ENCODE results near the gene CDK10.

Gene CDK10

GRCh38 chr16:89710709-89711564, 24.4 kb downstream of the CDK10 start:
- in situ Hi-C loops (cut with HindIII; ENCODE audit: low sequenced_read_pairs) = loop anchor here (10.0 kb wide), 1 partner anchor 334 kb away; no protein-coding TSS in a partner anchor

- in situ Hi-C loops (cut with HindIII; ENCODE audit: low sequenced_read_pairs) = loop anchor here (10.0 kb wide), 1 partner anchor 333 kb away; no protein-coding TSS in a partner anchor
Observed at GRCh38 chr16:89711601-89712273, 25.2 kb downstream of the CDK10 start.

GRCh38 chr16:89712274-89712781, 25.8 kb downstream of the CDK10 start:
- in situ Hi-C loops (cut with HindIII; ENCODE audit: low sequenced_read_pairs) = loop anchor here (10.0 kb wide), 1 partner anchor 332 kb away; no protein-coding TSS in a partner anchor

GRCh38 chr16:89716493-89716892, 30.0 kb downstream of the CDK10 start:
- in situ Hi-C loops (cut with HindIII; ENCODE audit: low sequenced_read_pairs) = loop anchor here (10.0 kb wide), 1 partner anchor 328 kb away; no protein-coding TSS in a partner anchor

GRCh38 chr16:89716916-89717687, 30.6 kb downstream of the CDK10 start:
- in situ Hi-C loops (cut with HindIII; ENCODE audit: low sequenced_read_pairs) = loop anchor here (10.0 kb wide), 1 partner anchor 328 kb away; no protein-coding TSS in a partner anchor

GRCh38 chr16:89717688-89718505, 31.4 kb downstream of the CDK10 start:
- in situ Hi-C loops (cut with HindIII; ENCODE audit: low sequenced_read_pairs) = loop anchor here (10.0 kb wide), 1 partner anchor 327 kb away; no protein-coding TSS in a partner anchor

- in situ Hi-C loops (cut with HindIII; ENCODE audit: low sequenced_read_pairs) = no loop called here
Observed at GRCh38 chr16:89720551-89720812, 34.0 kb downstream of the CDK10 start.

GRCh38 chr16:89720813-89721545, 34.5 kb downstream of the CDK10 start, which contains the start of the genes VPS9D1 and ZNF276:
TSS of gene VPS9D1 (minus strand) at chr16:89720898. CDS start at chr16:89720861, 37 bp downstream.
TSS of gene ZNF276 (plus strand) at chr16:89721537. CDS start at chr16:89721641, 104 bp downstream.
- in situ Hi-C loops (cut with HindIII; ENCODE audit: low sequenced_read_pairs) = no loop called here

GRCh38 chr16:89721546-89722391, 35.3 kb downstream of the CDK10 start:
- in situ Hi-C loops (cut with HindIII; ENCODE audit: low sequenced_read_pairs) = no loop called here

- in situ Hi-C loops (cut with HindIII; ENCODE audit: low sequenced_read_pairs) = no loop called here
Observed at GRCh38 chr16:89722392-89723278, 36.1 kb downstream of the CDK10 start.

- in situ Hi-C loops (cut with HindIII; ENCODE audit: low sequenced_read_pairs) = no loop called here
Observed at GRCh38 chr16:89723279-89724250, 37.1 kb downstream of the CDK10 start.

- in situ Hi-C loops (cut with HindIII; ENCODE audit: low sequenced_read_pairs) = no loop called here
Observed at GRCh38 chr16:89727406-89728120, 41.1 kb downstream of the CDK10 start.

- in situ Hi-C loops (cut with HindIII; ENCODE audit: low sequenced_read_pairs) = no loop called here
Observed at GRCh38 chr16:89729293-89729692, 42.8 kb downstream of the CDK10 start.

- in situ Hi-C loops (cut with HindIII; ENCODE audit: low sequenced_read_pairs) = no loop called here
Observed at GRCh38 chr16:89729863-89730593, 43.5 kb downstream of the CDK10 start.

Data from DLD1 (cell line).